ENCODE results near the gene ACSS2. TPM values are rescaled to one million over a fixed set of nuclear protein-coding genes. Genes with fewer than 3 reads are reported as not detected.

Gene ACSS2
- total RNA-seq, 2 donors from 2014 or later = 258 to 394 TPM

DNA sequence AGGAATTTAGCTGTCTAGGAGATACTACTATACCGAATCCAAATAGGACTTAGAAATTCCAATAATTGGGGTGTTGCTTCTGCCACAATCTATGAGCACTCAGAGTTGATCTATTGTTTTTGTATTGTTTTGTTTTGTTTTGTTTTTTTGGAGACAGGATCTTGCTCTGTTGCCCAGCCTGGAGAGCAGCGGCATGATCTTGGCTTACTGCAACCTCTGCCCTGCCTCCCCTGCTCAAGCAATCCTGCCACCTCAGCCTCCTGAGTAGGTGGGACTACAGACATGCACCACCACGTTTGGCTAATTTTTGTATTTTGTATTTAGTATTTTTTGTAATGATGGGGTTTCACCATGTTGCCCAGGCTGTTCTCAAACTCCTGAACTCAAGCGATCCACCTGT lies 7.4 kb downstream of the ACSS2 start:
- H3K9me3 ChIP-seq = no peaks in the 10 kb centered on the region
- H3K36me3 ChIP-seq = peaks cover 7% of the 10 kb centered on the region
- intact Hi-C loops (cut with DNase I) = no loop called here
- H3K4me1 ChIP-seq = peaks cover 4% of the 10 kb centered on the region
- H3K4me3 ChIP-seq = no peak overlapping the region
- no peak overlapping the region for H3K9ac ChIP-seq (ENCODE audit: low read depth in 2 of 2, low read length in 2 of 2)
- no peak overlapping the region for H3K27ac ChIP-seq
- TF ChIP-seq, protein P1, sequence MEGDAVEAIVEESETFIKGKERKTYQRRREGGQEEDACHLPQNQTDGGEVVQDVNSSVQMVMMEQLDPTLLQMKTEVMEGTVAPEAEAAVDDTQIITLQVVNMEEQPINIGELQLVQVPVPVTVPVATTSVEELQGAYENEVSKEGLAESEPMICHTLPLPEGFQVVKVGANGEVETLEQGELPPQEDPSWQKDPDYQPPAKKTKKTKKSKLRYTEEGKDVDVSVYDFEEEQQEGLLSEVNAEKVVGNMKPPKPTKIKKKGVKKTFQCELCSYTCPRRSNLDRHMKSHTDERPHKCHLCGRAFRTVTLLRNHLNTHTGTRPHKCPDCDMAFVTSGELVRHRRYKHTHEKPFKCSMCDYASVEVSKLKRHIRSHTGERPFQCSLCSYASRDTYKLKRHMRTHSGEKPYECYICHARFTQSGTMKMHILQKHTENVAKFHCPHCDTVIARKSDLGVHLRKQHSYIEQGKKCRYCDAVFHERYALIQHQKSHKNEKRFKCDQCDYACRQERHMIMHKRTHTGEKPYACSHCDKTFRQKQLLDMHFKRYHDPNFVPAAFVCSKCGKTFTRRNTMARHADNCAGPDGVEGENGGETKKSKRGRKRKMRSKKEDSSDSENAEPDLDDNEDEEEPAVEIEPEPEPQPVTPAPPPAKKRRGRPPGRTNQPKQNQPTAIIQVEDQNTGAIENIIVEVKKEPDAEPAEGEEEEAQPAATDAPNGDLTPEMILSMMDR (IDR thresholded peaks at IDR 0.05) = no peak
- no peak for DNase-seq
- no peaks in the 10 kb centered on the region for H3K27me3 ChIP-seq

DNA sequence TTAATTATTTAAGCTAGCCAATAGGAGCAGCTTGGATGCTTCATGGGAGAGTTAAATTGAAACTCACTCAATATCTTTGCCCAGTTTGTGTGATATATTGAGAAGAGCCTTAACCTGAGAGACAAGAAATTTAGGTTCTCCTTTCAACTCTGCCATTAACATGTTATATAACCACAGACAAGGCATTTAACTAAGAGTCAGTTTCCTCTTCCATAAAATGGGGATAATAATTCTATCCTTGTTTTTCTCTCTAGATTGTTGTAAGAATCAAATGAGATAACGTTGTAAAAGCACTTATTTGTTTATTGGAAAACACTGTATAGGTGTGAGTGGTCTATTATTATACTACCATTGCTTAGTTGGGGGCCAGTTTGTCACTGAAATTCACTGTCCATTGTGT lies 7.8 kb downstream of the ACSS2 start:
- no peak overlapping the region for H3K4me3 ChIP-seq
- intact Hi-C loops (cut with DNase I) = no loop called here
- H3K27ac ChIP-seq = no peak overlapping the region
- H3K9me3 ChIP-seq = no peaks in the 10 kb centered on the region
- H3K36me3 ChIP-seq = peaks cover 7% of the 10 kb centered on the region
- no peaks in the 10 kb centered on the region for H3K27me3 ChIP-seq
- H3K4me1 ChIP-seq = peaks cover 4% of the 10 kb centered on the region
- no peak for DNase-seq
- TF ChIP-seq, protein P1 (IDR thresholded peaks at IDR 0.05) = no peak
- H3K9ac ChIP-seq (ENCODE audit: low read depth in 2 of 2, low read length in 2 of 2) = no peak overlapping the region

DNA sequence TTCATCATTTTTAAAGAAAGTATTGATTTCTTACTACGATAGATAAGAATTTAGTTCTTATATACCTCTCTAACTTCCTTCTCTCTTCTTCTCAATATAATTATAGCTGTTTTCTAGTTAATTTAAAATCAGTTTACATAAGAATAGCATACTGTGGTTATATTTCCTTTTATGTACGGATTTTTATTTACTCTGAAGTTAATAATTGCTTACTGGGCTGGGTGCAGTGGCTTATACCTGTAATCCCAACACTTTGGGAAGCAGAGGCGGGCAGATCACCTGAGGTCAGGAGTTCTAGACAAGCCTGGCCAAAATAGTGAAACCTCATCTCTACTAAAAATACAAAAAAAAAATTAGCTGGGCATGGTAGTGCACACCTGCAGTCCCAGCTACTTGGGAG lies 9.7 kb downstream of the ACSS2 start:
- Histone ChIP-seq H3K4me1 (peaks cover 12% of the 10 kb centered on the region), H3K27ac (no peak overlapping the region), H3K27me3 (no peaks in the 10 kb centered on the region), H3K36me3 (peaks cover 7% of the 10 kb centered on the region), H3K4me3 (no peak overlapping the region), H3K9ac (ENCODE audit: low read depth in 2 of 2, low read length in 2 of 2) (no peak overlapping the region), H3K9me3 (no peaks in the 10 kb centered on the region)
- no peak for DNase-seq
- TF ChIP-seq, protein P1 (IDR thresholded peaks at IDR 0.05) = no peak
- intact Hi-C loops (cut with DNase I) = no loop called here

DNA sequence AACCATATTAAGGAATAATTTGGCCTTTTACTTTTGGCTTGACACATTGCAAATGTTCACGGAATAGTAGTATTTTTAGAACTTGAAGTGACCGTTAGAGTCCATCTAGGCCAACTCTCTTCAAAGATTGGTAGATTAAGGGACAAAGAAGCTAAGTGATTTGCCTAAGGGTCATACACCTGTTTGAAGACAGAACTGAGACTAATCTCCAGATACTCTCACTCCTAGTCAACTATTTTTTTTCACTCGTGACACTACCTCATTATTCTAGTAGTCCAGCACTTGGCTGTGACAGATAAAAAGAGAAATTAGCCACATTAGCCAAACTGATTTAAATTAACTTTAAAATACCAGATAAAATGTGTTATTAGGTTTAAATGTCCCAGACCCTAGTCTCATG lies 10.6 kb downstream of the ACSS2 start:
- Histone ChIP-seq H3K27ac (no peak overlapping the region), H3K27me3 (no peaks in the 10 kb centered on the region), H3K9ac (ENCODE audit: low read depth in 2 of 2, low read length in 2 of 2) (no peak overlapping the region), H3K36me3 (peaks cover 7% of the 10 kb centered on the region), H3K4me1 (peaks cover 15% of the 10 kb centered on the region), H3K4me3 (no peak overlapping the region), H3K9me3 (no peaks in the 10 kb centered on the region)
- no peak for DNase-seq
- TF ChIP-seq, protein P1 (IDR thresholded peaks at IDR 0.05) = no peak
- intact Hi-C loops (cut with DNase I) = no loop called here

DNA sequence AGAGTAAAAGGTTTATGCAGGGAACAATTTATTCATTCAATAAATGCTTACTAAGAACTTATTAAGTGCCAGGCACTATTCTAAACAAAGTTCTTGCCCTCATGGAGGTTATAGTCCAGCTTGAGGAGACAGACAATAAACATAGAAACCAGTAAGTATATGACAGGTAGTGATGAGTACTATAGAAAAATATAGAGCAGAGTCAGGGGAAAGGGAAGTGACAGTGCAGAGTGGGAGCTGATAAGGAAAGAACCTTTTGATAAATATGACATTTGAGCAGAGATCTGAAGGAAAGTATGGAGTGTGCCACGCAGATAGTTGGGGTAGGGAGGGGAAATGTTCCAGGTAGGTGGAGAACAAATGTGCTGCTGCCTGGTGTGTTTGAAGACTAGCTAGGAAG lies 12.1 kb downstream of the ACSS2 start:
- Histone ChIP-seq H3K4me1 (peaks cover 15% of the 10 kb centered on the region), H3K27me3 (no peaks in the 10 kb centered on the region), H3K4me3 (no peak overlapping the region), H3K27ac (no peak overlapping the region), H3K36me3 (peaks cover 7% of the 10 kb centered on the region), H3K9me3 (no peaks in the 10 kb centered on the region), H3K9ac (ENCODE audit: low read depth in 2 of 2, low read length in 2 of 2) (no peak overlapping the region)
- intact Hi-C loops (cut with DNase I) = no loop called here
- TF ChIP-seq, protein P1 (IDR thresholded peaks at IDR 0.05) = no peak
- DNase-seq = no peak

Measured in colonic mucosa (tissue), 4 donors.